Measurements from ENCODE around the gene ANK3. TPM values are rescaled to one million over a fixed set of nuclear protein-coding genes. Genes with fewer than 3 reads are reported as not detected.

The ANK3 gene
- total RNA-seq, 4 donors from 2014 or later, result 125 to 171 (median 149) TPM

DNA sequence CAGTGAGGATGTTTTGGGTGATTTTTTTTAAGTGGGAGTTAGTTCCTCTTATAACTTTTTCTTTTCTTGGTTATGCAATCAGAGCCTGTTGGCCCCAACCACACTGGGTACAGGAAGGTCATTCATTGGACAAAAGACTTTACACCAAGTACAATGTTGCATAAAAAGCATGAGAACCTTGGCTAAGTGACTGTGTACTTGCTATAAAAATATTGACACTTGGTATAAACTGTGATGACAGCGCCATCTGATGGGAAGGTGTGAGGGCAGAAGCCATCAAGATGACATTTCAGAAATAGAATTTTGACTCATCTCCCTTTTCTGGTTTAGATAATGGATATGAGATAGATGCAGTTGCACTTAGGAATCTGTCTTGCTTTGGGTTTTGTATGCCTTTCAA, 357.0 kb downstream of the ANK3 start:
- peak overlapping the region; percentile 83 to 93 (median 87) for H3K27ac ChIP-seq

DNA sequence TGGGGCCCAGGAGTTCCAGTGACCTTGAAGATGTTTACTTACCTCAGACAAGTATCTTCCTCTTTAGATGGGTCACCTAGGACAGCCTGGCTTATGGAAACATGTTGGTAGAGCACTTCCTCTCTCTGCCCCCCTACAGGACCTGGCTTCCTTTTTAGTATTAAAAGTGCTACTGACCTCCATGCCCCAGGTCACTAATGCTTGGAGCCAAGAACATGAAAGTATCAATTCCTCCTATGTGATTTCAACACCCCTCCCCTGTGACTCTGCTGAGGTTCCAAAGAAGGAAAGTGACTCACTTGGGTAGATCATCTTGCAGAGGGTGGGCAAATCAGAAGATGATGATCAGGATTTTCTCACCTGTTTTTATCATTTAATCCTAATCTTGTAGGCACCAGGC, 358.0 kb downstream of the ANK3 start:
- DNase-seq (peak; percentile 46 to 76), ATAC-seq (peak; percentile 92 to 93)
- TF ChIP-seq, protein P1, sequence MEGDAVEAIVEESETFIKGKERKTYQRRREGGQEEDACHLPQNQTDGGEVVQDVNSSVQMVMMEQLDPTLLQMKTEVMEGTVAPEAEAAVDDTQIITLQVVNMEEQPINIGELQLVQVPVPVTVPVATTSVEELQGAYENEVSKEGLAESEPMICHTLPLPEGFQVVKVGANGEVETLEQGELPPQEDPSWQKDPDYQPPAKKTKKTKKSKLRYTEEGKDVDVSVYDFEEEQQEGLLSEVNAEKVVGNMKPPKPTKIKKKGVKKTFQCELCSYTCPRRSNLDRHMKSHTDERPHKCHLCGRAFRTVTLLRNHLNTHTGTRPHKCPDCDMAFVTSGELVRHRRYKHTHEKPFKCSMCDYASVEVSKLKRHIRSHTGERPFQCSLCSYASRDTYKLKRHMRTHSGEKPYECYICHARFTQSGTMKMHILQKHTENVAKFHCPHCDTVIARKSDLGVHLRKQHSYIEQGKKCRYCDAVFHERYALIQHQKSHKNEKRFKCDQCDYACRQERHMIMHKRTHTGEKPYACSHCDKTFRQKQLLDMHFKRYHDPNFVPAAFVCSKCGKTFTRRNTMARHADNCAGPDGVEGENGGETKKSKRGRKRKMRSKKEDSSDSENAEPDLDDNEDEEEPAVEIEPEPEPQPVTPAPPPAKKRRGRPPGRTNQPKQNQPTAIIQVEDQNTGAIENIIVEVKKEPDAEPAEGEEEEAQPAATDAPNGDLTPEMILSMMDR (IDR thresholded peaks at IDR 0.05 in 4 of 5, conservative IDR thresholded peaks at IDR 0.05 in 1 of 5), result no peak
- TF ChIP-seq POLR2A (IDR thresholded peaks at IDR 0.05), result no peak
- H3K4me3 ChIP-seq, result no peak overlapping the region
- intact Hi-C loops (cut with DNase I; ENCODE audit: low total_unique reads), result loop anchor here (1.0 to 10.0 kb wide), 6 partner anchors 125 to 787 kb away; partner anchors contain the start of gene CCDC6
- in situ Hi-C loops (cut with MboI; ENCODE audit: low sequenced_read_pairs in 4 of 4), result loop anchor here (5.0 to 25.0 kb wide), 5 partner anchors 169 to 794 kb away; no protein-coding TSS in a partner anchor
- no peaks in the 10 kb centered on the region for H3K27me3 ChIP-seq
- peaks cover 16 to 24% of the 10 kb centered on the region in 2 donors for H3K4me1 ChIP-seq
- peak overlapping the region; percentile 83 to 93 (median 87) for H3K27ac ChIP-seq
- H3K36me3 ChIP-seq, result no peaks in the 10 kb centered on the region
- H3K9me3 ChIP-seq, result no peaks in the 10 kb centered on the region

More for the DNA sequence above, 357.0 kb downstream of the ANK3 start:
- TF ChIP-seq, protein P1 (IDR thresholded peaks at IDR 0.05 in 4 of 5, conservative IDR thresholded peaks at IDR 0.05 in 1 of 5), result peak; percentile 40 to 65 (median 53)
- no peak for TF ChIP-seq POLR2A (IDR thresholded peaks at IDR 0.05)
- DNase-seq, result peak; percentile 67 to 81
- Histone ChIP-seq H3K27me3 (no peaks in the 10 kb centered on the region), H3K4me3 (no peak overlapping the region), H3K4me1 (peaks cover 16 to 24% of the 10 kb centered on the region in 2 donors), H3K9me3 (no peaks in the 10 kb centered on the region), H3K36me3 (no peaks in the 10 kb centered on the region)
- in situ Hi-C loops (cut with MboI; ENCODE audit: low sequenced_read_pairs in 4 of 4) (loop anchor here (5.0 to 25.0 kb wide), 5 partner anchors 170 to 795 kb away; no protein-coding TSS in a partner anchor), intact Hi-C loops (cut with DNase I; ENCODE audit: low total_unique reads) (loop anchor here (1.0 to 10.0 kb wide), 7 partner anchors 126 to 788 kb away; partner anchors contain the start of gene CCDC6)
- peak; percentile 91 to 96 for ATAC-seq

DNA sequence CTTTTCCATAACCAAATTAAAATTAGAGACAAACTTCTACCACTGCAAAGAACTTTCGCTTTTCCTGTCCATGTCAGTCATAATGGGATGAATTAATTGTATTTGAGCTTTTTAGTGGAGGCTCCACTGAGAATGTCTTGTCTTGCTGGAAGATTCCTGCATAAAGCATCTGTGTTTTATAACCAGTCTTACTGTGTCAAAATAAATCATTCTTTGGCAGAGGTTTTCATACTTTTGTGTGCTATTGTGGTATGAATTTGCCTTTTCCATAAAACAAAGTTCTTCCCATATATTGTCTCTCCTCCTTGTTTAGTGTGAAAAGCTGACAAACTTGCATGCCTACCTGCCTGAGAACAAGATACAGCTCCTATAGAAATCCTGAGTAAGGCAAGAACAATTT, 358.5 kb downstream of the ANK3 start:
- DNase-seq (no peak), ATAC-seq (no peak)
- intact Hi-C loops (cut with DNase I; ENCODE audit: low total_unique reads), result loop anchor here (10.0 kb wide), 2 partner anchors 196 to 786 kb away; no protein-coding TSS in a partner anchor
- Histone ChIP-seq H3K9me3 (no peaks in the 10 kb centered on the region), H3K4me3 (no peak overlapping the region), H3K27me3 (no peaks in the 10 kb centered on the region), H3K36me3 (no peaks in the 10 kb centered on the region), H3K27ac (peak overlapping the region; percentile 83 to 93 (median 87)), H3K4me1 (peaks cover 16 to 24% of the 10 kb centered on the region in 2 donors)
- in situ Hi-C loops (cut with MboI; ENCODE audit: low sequenced_read_pairs in 4 of 4), result loop anchor here (5.0 to 25.0 kb wide), 5 partner anchors 169 to 794 kb away; no protein-coding TSS in a partner anchor
- no peak for TF ChIP-seq POLR2A (IDR thresholded peaks at IDR 0.05)
- TF ChIP-seq, protein P1 (IDR thresholded peaks at IDR 0.05 in 4 of 5, conservative IDR thresholded peaks at IDR 0.05 in 1 of 5), result no peak

DNA sequence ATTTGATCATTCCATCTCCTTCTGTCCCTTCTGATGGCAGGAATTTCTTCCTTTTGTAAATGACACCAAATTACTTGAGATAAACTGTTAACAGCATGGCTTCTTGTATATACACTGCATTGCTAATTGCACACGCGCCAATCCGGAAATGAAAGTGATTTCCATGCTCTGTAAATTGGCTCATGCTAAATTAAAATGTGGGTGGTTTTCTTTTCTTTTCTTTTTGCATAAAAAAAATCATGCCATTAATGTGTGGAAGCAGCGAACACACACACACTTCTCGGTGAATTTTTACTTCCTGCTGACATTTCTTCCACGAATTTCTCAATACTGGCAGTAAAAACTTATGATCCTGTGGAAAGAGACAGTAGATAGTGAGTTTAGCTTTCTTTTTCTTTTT, 360.2 kb downstream of the ANK3 start:
- no peak for DNase-seq
- Histone ChIP-seq H3K4me1 (peaks cover 16 to 24% of the 10 kb centered on the region in 2 donors), H3K27ac (peak overlapping the region in 1 of 4 donors; percentile 93), H3K36me3 (no peaks in the 10 kb centered on the region), H3K27me3 (no peaks in the 10 kb centered on the region), H3K9me3 (no peaks in the 10 kb centered on the region), H3K4me3 (no peak overlapping the region)
- TF ChIP-seq POLR2A (IDR thresholded peaks at IDR 0.05), result no peak
- TF ChIP-seq, protein P1 (IDR thresholded peaks at IDR 0.05 in 4 of 5, conservative IDR thresholded peaks at IDR 0.05 in 1 of 5), result no peak
- intact Hi-C loops (cut with DNase I; ENCODE audit: low total_unique reads) (no loop called here), in situ Hi-C loops (cut with MboI; ENCODE audit: low sequenced_read_pairs in 4 of 4) (loop anchor here (10.0 to 25.0 kb wide), 4 partner anchors 115 to 792 kb away; no protein-coding TSS in a partner anchor)
- no peak for ATAC-seq
